Endothelial cell of umbilical vein (primary cell): ENCODE data around the gene NXT1. TPM values are rescaled to one million over a fixed set of nuclear protein-coding genes. Genes with fewer than 3 reads are reported as not detected.

Source experiments
- BruUV-seq: library from RNA; stranded (reverse); fragments of 400-500 nt; replicated peaks from 2 replicates; lab custom pipeline; 2021; lab: Mats Ljungman, UMichigan
- CTCF ChIA-PET: fragments of 300-600, 350-600 bp; sonication (Branson Sonifier 250); formaldehyde crosslinking; loops from one replicate; lab custom pipeline; 2021; ENCODE audit warnings: antibody characterized with exemption, inconsistent platforms; lab: Charles Lee
- POLR2A ChIA-PET: fragments of 300-600, 350-600 bp; sonication (Branson Sonifier 250); formaldehyde crosslinking; loops from one replicate; lab custom pipeline; 2021; ENCODE audit warnings: antibody characterized with exemption, inconsistent platforms; lab: Charles Lee
- DNase-seq: peaks from one replicate; pipeline ENCODE4 v3.0.0-alpha.2; 2011; ENCODE audit warnings: low read depth, low spot score
- FAIRE-seq: peaks from 2 replicates; lab custom pipeline; 2011; peaks lifted over from hg19 to GRCh38; lab: Jason Lieb, UNC
- H2AFZ ChIP-seq: 2 replicates; pipeline ENCODE4 v1.6.0; 2012; ENCODE audit warnings: low read depth, low read length, control low read depth, inconsistent platforms
- H3K27ac ChIP-seq: 2 replicates; pipeline ENCODE4 v1.5.1; 2011; ENCODE audit warnings: low read depth, mild to moderate bottlenecking, control low read depth, low read length, moderate library complexity; ENCODE audit not compliant: insufficient read depth
- H3K27me3 ChIP-seq, 2 experiments: 2 replicates each; pipeline versions ENCODE4 v1.6.0 to v1.6.1; 2011; ENCODE audit warnings: low read length in 2 of 2, mixed read lengths in 1 of 2; ENCODE audit not compliant: control insufficient read depth in 2 of 2, insufficient read depth in 2 of 2
- H3K36me3 ChIP-seq, 2 experiments: 2 replicates in 1 of 2; 3 replicates in 1 of 2; pipeline ENCODE4 v1.5.1; 2011; ENCODE audit warnings: low read length in 2 of 2, mild to moderate bottlenecking in 1 of 2, moderate library complexity in 1 of 2; ENCODE audit not compliant: control insufficient read depth in 2 of 2, insufficient read depth in 2 of 2; ENCODE audit errors: extremely low read depth in 1 of 2
- H3K4me1 ChIP-seq: 3 replicates; pipeline ENCODE4 v1.5.1; 2011; ENCODE audit warnings: mild to moderate bottlenecking, low read length; ENCODE audit not compliant: control insufficient read depth, insufficient read depth; ENCODE audit errors: extremely low read depth
- H3K4me2 ChIP-seq: 2 replicates; pipeline ENCODE4 v1.6.1; 2011; ENCODE audit warnings: low read length, control low read depth, mixed read lengths; ENCODE audit not compliant: insufficient read depth
- H3K4me3 ChIP-seq, 3 experiments: fragments of 200-600 bp in 1 of 3; sonication (generic), shearing (Covaris generic) in 1 of 3; replicated peaks in 1 of 3; 2 replicates each; pipeline ENCODE4 v1.5.1; 2011 to 2016; ENCODE audit warnings: control low read depth in 3 of 3, low read length in 3 of 3, mild to moderate bottlenecking in 2 of 3, inconsistent platforms in 1 of 3, low read depth in 1 of 3, moderate library complexity in 1 of 3; ENCODE audit not compliant: insufficient read depth in 1 of 3
- H3K79me2 ChIP-seq: 2 replicates; pipeline ENCODE4 v1.6.0; 2012; ENCODE audit warnings: low read length, inconsistent platforms; ENCODE audit not compliant: control insufficient read depth, insufficient read depth
- H3K9ac ChIP-seq: replicated peaks from 2 replicates; pipeline ENCODE3; 2011; ENCODE audit warnings: low read length, control low read depth; ENCODE audit not compliant: insufficient read depth; ENCODE audit errors: extremely low read depth
- H3K9me1 ChIP-seq: replicated peaks from 3 replicates; pipeline ENCODE4 v1.6.0; 2011; ENCODE audit warnings: mild to moderate bottlenecking, low read length; ENCODE audit not compliant: control insufficient read depth, insufficient read depth; ENCODE audit errors: extremely low read depth
- H3K9me3 ChIP-seq: replicated peaks from 2 replicates; pipeline ENCODE4 v1.5.1; 2012; ENCODE audit warnings: low read length, inconsistent platforms; ENCODE audit not compliant: control insufficient read depth, insufficient read depth
- H4K20me1 ChIP-seq: replicated peaks from 2 replicates; pipeline ENCODE3; 2011; ENCODE audit warnings: mild to moderate bottlenecking, low read length; ENCODE audit not compliant: control insufficient read depth, insufficient read depth; ENCODE audit errors: extremely low read depth
- EZH2 ChIP-seq: IDR thresholded peaks from 2 replicates; pipeline ENCODE4 v1.6.1; 2012; ENCODE audit warnings: borderline replicate concordance, low read depth, mild to moderate bottlenecking, moderate library complexity, low read length, inconsistent platforms; ENCODE audit not compliant: severe bottlenecking
- FOS ChIP-seq: IDR thresholded peaks from 2 replicates; pipeline ENCODE4 v1.6.1; 2011; ENCODE audit warnings: mild to moderate bottlenecking, low read length, moderate library complexity, borderline replicate concordance; ENCODE audit not compliant: insufficient read depth
- GATA2 ChIP-seq: IDR thresholded peaks from 2 replicates; pipeline ENCODE4 v1.7.0; 2011; ENCODE audit warnings: low read depth, mild to moderate bottlenecking, moderate library complexity, mixed read lengths, low read length; ENCODE audit not compliant: insufficient read length, insufficient read depth
- JUN ChIP-seq: IDR thresholded peaks from 2 replicates; pipeline ENCODE4 v1.6.1; 2011; ENCODE audit warnings: borderline replicate concordance, low read depth; ENCODE audit not compliant: insufficient read length, insufficient read depth
- MAX ChIP-seq: IDR thresholded peaks from 2 replicates; pipeline ENCODE4 v1.6.1; 2011; ENCODE audit not compliant: insufficient read depth, insufficient read length
- MYC ChIP-seq: IDR thresholded peaks from one replicate; pipeline ENCODE4 v1.6.1; 2011; ENCODE audit warnings: mild to moderate bottlenecking, low read depth, low read length
- POLR2A ChIP-seq: IDR thresholded peaks from 2 replicates; pipeline ENCODE4 v1.6.1; 2012; ENCODE audit warnings: low read depth, mild to moderate bottlenecking, control low read depth, low read length
- POLR2AphosphoS5 ChIP-seq: IDR thresholded peaks from 2 replicates; pipeline ENCODE4 v1.6.1; 2012; ENCODE audit warnings: low read depth, mild to moderate bottlenecking, control low read depth, low read length, moderate library complexity; ENCODE audit not compliant: insufficient read depth
- dilution Hi-C: fragments of 300-500 bp; cut with MboI; formaldehyde crosslinking; loops from one replicate; pipeline ENCODE4 v1.15.0; 2019; ENCODE audit warnings: low sequenced_read_pairs; ENCODE audit not compliant: extremely low pct_ligation_motif_present
- intact Hi-C: fragments of 100-400 bp; cut with micrococcal nuclease; formaldehyde crosslinking; loops from one replicate; pipeline ENCODE4 v1.10.0; 2022
- polyA plus RNA-seq, 4 experiments: library from polyadenylated mRNA; depleted of rRNA in 3 of 4; stranded (reverse) in 3 of 4; unstranded in 1 of 4; fragments of >200 nt; gene quantifications; 2 replicates each; pipeline versions ENCODE4 v1.2.1 to v1.2.3, GENCODE V29; 2011 to 2012; ENCODE audit warnings: missing spikeins in 1 of 4
- total RNA-seq: library from RNA; stranded (reverse); gene quantifications from 2 replicates; pipeline ENCODE4 v1.2.3, GENCODE V29; 2021
- TF ChIP-seq, protein P1 (sequence below), 2 donors: IDR thresholded peaks; 1 replicate in 1 of 2; 2 replicates in 1 of 2; pipeline ENCODE4 v1.5.1; 2011; ENCODE audit warnings: low read length in 2 of 2, mild to moderate bottlenecking in 2 of 2, moderate library complexity in 2 of 2, control low read depth in 1 of 2, inconsistent platforms in 1 of 2, low read depth in 1 of 2; ENCODE audit not compliant: insufficient read depth in 1 of 2; ENCODE audit errors: extremely low read depth in 1 of 2

Gene NXT1
- total and polyA plus RNA-seq, 2 donors (not counting 3 experiments of a cell fraction or from before 2014, with no cell fraction given) = 27.1 to 39.2 TPM

GRCh38 chr20:23303325-23304102, 47.1 kb upstream of the NXT1 start:
- no peaks in the 10 kb centered on the region for H3K79me2 ChIP-seq
- POLR2A ChIA-PET = no interaction called here
- no peak overlapping the region for H3K4me2 ChIP-seq
- H3K9ac ChIP-seq = no peak overlapping the region
- no peak for FAIRE-seq
- CTCF ChIA-PET = interaction anchor here (0.7 to 1.8 kb wide), 2 partner anchors 58 to 67 kb away, joined by 3 to 5 read pairs; no protein-coding TSS in a partner anchor
- no peaks in the 10 kb centered on the region for H3K9me1 ChIP-seq
- DNase-seq = no peak
- H3K4me3 ChIP-seq = no peak overlapping the region
- no peaks in the 10 kb centered on the region for H3K36me3 ChIP-seq
- H3K27me3 ChIP-seq = peaks cover 0 to 2% of the 10 kb centered on the region in 2 experiments
- intact Hi-C loops (no loop called here), dilution Hi-C loops (no loop called here)
- BruUV-seq = no TSS peak
- TF ChIP-seq JUN (no peak), FOS (no peak), POLR2AphosphoS5 (no peak), GATA2 (no peak), EZH2 (no peak), MYC (no peak), POLR2A (no peak), MAX (no peak)
- TF ChIP-seq, protein P1, sequence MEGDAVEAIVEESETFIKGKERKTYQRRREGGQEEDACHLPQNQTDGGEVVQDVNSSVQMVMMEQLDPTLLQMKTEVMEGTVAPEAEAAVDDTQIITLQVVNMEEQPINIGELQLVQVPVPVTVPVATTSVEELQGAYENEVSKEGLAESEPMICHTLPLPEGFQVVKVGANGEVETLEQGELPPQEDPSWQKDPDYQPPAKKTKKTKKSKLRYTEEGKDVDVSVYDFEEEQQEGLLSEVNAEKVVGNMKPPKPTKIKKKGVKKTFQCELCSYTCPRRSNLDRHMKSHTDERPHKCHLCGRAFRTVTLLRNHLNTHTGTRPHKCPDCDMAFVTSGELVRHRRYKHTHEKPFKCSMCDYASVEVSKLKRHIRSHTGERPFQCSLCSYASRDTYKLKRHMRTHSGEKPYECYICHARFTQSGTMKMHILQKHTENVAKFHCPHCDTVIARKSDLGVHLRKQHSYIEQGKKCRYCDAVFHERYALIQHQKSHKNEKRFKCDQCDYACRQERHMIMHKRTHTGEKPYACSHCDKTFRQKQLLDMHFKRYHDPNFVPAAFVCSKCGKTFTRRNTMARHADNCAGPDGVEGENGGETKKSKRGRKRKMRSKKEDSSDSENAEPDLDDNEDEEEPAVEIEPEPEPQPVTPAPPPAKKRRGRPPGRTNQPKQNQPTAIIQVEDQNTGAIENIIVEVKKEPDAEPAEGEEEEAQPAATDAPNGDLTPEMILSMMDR (IDR thresholded peaks at IDR 0.05; ENCODE audit: extremely low read depth in 1 of 2, insufficient read depth in 1 of 2, low read depth in 1 of 2, low read length in 2 of 2) = no peak
- no peaks in the 10 kb centered on the region for H4K20me1 ChIP-seq
- H2AFZ ChIP-seq = no peak overlapping the region
- no peaks in the 10 kb centered on the region for H3K4me1 ChIP-seq
- no peaks in the 10 kb centered on the region for H3K9me3 ChIP-seq
- H3K27ac ChIP-seq = no peak overlapping the region
